Activated CD4-positive, alpha-beta T cell treated with anti-CD3 and anti-CD28 coated beads for 36 hours (primary cell): ENCODE measurements around the gene MCRIP1. TPM values are rescaled to one million over a fixed set of nuclear protein-coding genes. Genes with fewer than 3 reads are reported as not detected.

ENCODE experiments used
- ATAC-seq: fragments of 200-7000 bp; cut with Tn5 transposase; one replicate; pipeline ENCODE4 v1.10.0; 2021; ENCODE audit warnings: mild to moderate bottlenecking, moderate library complexity
- CTCF ChIA-PET: fragments of 350-600 bp; sonication (Branson Sonifier 250); formaldehyde crosslinking; loops from one replicate; lab custom pipeline; 2021; ENCODE audit warnings: antibody characterized with exemption; lab: Charles Lee
- POLR2A ChIA-PET: fragments of 350-600 bp; sonication (Branson Sonifier 250); formaldehyde crosslinking; loops from one replicate; lab custom pipeline; 2021; ENCODE audit warnings: antibody characterized with exemption, inconsistent platforms; lab: Charles Lee
- DNase-seq: peaks from one replicate; pipeline ENCODE4 v3.0.0-alpha.2; 2020
- H3K27ac Mint-ChIP-seq: one replicate; pipeline ENCODE4 v1.8.0; 2021; ENCODE audit warnings: mixed read lengths
- H3K27me3 Mint-ChIP-seq: one replicate; pipeline ENCODE4 v1.8.0; 2021; ENCODE audit warnings: mixed read lengths
- H3K36me3 Mint-ChIP-seq: one replicate; pipeline ENCODE4 v1.8.0; 2021; ENCODE audit warnings: low read depth, mixed read lengths
- H3K4me1 Mint-ChIP-seq: one replicate; pipeline ENCODE4 v1.8.0; 2021; ENCODE audit warnings: mixed read lengths
- H3K4me3 Mint-ChIP-seq: one replicate; pipeline ENCODE4 v1.8.0; 2021; ENCODE audit warnings: mild to moderate bottlenecking, moderate library complexity, mixed read lengths
- H3K9me3 Mint-ChIP-seq: one replicate; pipeline ENCODE4 v1.8.0; 2021; ENCODE audit warnings: low read depth, mixed read lengths
- intact Hi-C, 2 experiments: fragments of 100-400 bp; cut with DNase I in 1 of 2; cut with micrococcal nuclease in 1 of 2; formaldehyde crosslinking; loops; one replicate each; pipeline versions ENCODE4 v1.14.2 to v1.15.1; 2022 to 2024; cut with DNase I, micrococcal nuclease
- total RNA-seq, 2 experiments: library from RNA; stranded (reverse); gene quantifications; one replicate each; pipeline ENCODE4 v1.2.3, GENCODE V29; 2021

The MCRIP1 gene
- total RNA-seq, 2 experiments from 2014 or later = 45.8 to 50.4 TPM

- Mint-ChIP-seq H3K4me1 (peaks cover 32% of the 10 kb centered on the region), H3K27me3 (no peaks in the 10 kb centered on the region), H3K27ac (peak overlapping the region; percentile 42), H3K4me3 (peak overlapping the region; percentile 87), H3K36me3 (peaks cover 46% of the 10 kb centered on the region), H3K9me3 (no peaks in the 10 kb centered on the region)
- peak; percentile 54 for DNase-seq
- intact Hi-C loops = no loop called here
- ChIA-PET POLR2A (no interaction called here), CTCF (interaction anchor here (0.6 to 2.6 kb wide), 3 partner anchors 17 to 646 kb away, joined by 3 to 14 read pairs (median 3); no protein-coding TSS in a partner anchor)
- no peak for ATAC-seq
Measured at GRCh38 chr17:81868674-81869220, 35.7 kb upstream of the MCRIP1 start.

GRCh38 chr17:81867991-81868673 is 35.0 kb upstream of the MCRIP1 start:
- Mint-ChIP-seq H3K9me3 (no peaks in the 10 kb centered on the region), H3K27ac (peak overlapping the region; percentile 42), H3K4me1 (peaks cover 32% of the 10 kb centered on the region), H3K4me3 (peak overlapping the region; percentile 87), H3K36me3 (peaks cover 50% of the 10 kb centered on the region), H3K27me3 (no peaks in the 10 kb centered on the region)
- ChIA-PET POLR2A (no interaction called here), CTCF (interaction anchor here (2.6 kb wide), 1 partner anchor 18 kb away, joined by 14 read pairs; no protein-coding TSS in a partner anchor)
- DNase-seq = peak; percentile 45
- no peak for ATAC-seq
- intact Hi-C loops = no loop called here

GRCh38 chr17:81867170-81867990 is 34.3 kb upstream of the MCRIP1 start:
- Mint-ChIP-seq H3K27me3 (no peaks in the 10 kb centered on the region), H3K36me3 (peaks cover 51% of the 10 kb centered on the region), H3K27ac (peak overlapping the region; percentile 67), H3K4me1 (peaks cover 33% of the 10 kb centered on the region), H3K4me3 (peak overlapping the region; percentile 87), H3K9me3 (no peaks in the 10 kb centered on the region)
- DNase-seq (peak; percentile 56), ATAC-seq (peak; percentile 2)
- ChIA-PET POLR2A (no interaction called here), CTCF (no interaction called here)
- intact Hi-C loops = no loop called here

GRCh38 chr17:81866440-81867169 is 33.5 kb upstream of the MCRIP1 start:
- POLR2A ChIA-PET = interaction anchor here (0.9 kb wide), 1 partner anchor 17 kb away, joined by 3 read pairs; no protein-coding TSS in a partner anchor
- Mint-ChIP-seq H3K4me3 (no peak overlapping the region), H3K36me3 (peaks cover 55% of the 10 kb centered on the region), H3K4me1 (peaks cover 36% of the 10 kb centered on the region), H3K9me3 (no peaks in the 10 kb centered on the region), H3K27ac (peak overlapping the region; percentile 67), H3K27me3 (no peaks in the 10 kb centered on the region)
- CTCF ChIA-PET = no interaction called here
- ATAC-seq (peak; percentile 1), DNase-seq (peak; percentile 29)
- intact Hi-C loops = no loop called here

GRCh38 chr17:81865733-81866439 is 32.8 kb upstream of the MCRIP1 start:
- Mint-ChIP-seq H3K4me3 (no peak overlapping the region), H3K27ac (no peak overlapping the region), H3K36me3 (peaks cover 60% of the 10 kb centered on the region), H3K9me3 (no peaks in the 10 kb centered on the region), H3K27me3 (no peaks in the 10 kb centered on the region), H3K4me1 (peaks cover 36% of the 10 kb centered on the region)
- DNase-seq (peak; percentile 33), ATAC-seq (no peak)
- intact Hi-C loops = no loop called here
- ChIA-PET POLR2A (interaction anchor here (0.8 to 0.9 kb wide), 2 partner anchors 18 to 20 kb away, joined by 3 read pairs; no protein-coding TSS in a partner anchor), CTCF (interaction anchor here (1.5 kb wide), 1 partner anchor 15 kb away, joined by 3 read pairs; no protein-coding TSS in a partner anchor)

GRCh38 chr17:81865358-81865732 is 32.3 kb upstream of the MCRIP1 start:
- H3K4me1 Mint-ChIP-seq = peaks cover 36% of the 10 kb centered on the region
- intact Hi-C loops = no loop called here
- ChIA-PET CTCF (interaction anchor here (1.5 kb wide), 1 partner anchor 16 kb away, joined by 3 read pairs; no protein-coding TSS in a partner anchor), POLR2A (interaction anchor here (0.8 to 0.9 kb wide), 2 partner anchors 19 to 21 kb away, joined by 3 read pairs; no protein-coding TSS in a partner anchor)
- H3K27ac Mint-ChIP-seq = no peak overlapping the region
- peaks cover 59% of the 10 kb centered on the region for H3K36me3 Mint-ChIP-seq
- H3K4me3 Mint-ChIP-seq = no peak overlapping the region
- H3K9me3 Mint-ChIP-seq = no peaks in the 10 kb centered on the region
- DNase-seq (no peak), ATAC-seq (no peak)
- H3K27me3 Mint-ChIP-seq = no peaks in the 10 kb centered on the region

- CTCF ChIA-PET = no interaction called here
- Mint-ChIP-seq H3K9me3 (no peaks in the 10 kb centered on the region), H3K27ac (peak overlapping the region; percentile 93), H3K4me1 (peaks cover 38% of the 10 kb centered on the region), H3K27me3 (no peaks in the 10 kb centered on the region), H3K36me3 (peaks cover 55% of the 10 kb centered on the region), H3K4me3 (no peak overlapping the region)
- DNase-seq (no peak), ATAC-seq (no peak)
- POLR2A ChIA-PET = no interaction called here
- intact Hi-C loops = no loop called here
Measured at GRCh38 chr17:81863833-81864768, 31.0 kb upstream of the MCRIP1 start.

- peak overlapping the region; percentile 99 for H3K4me3 Mint-ChIP-seq
Measured at GRCh38 chr17:81863123-81863675, 30.1 kb upstream of the MCRIP1 start.

GRCh38 chr17:81860756-81861568 is 27.9 kb upstream of the MCRIP1 start:
- ChIA-PET POLR2A (interaction anchor here (0.6 to 1.0 kb wide), 3 partner anchors 9 to 31 kb away, joined by 3 to 6 read pairs (median 5); no protein-coding TSS in a partner anchor), CTCF (interaction anchor here (0.7 to 1.6 kb wide), 2 partner anchors 9 to 18 kb away, joined by 6 read pairs; no protein-coding TSS in a partner anchor)
- Mint-ChIP-seq H3K9me3 (no peaks in the 10 kb centered on the region), H3K36me3 (peaks cover 61% of the 10 kb centered on the region), H3K4me3 (peak overlapping the region; percentile 99), H3K27me3 (no peaks in the 10 kb centered on the region), H3K27ac (peak overlapping the region; percentile 98), H3K4me1 (peaks cover 50% of the 10 kb centered on the region)
- ATAC-seq (peak; percentile 91), DNase-seq (peak; percentile 99)
- intact Hi-C loops = loop anchor here (1.0 to 2.0 kb wide), 24 partner anchors 9 to 622 kb away; partner anchors contain the start of genes ALYREF (in 2 of the 2), ANAPC11 (in 2 of the 2), CCDC137 (in 2 of the 2) and OXLD1 (in 2 of the 2)

More at GRCh38 chr17:81863123-81863675, 30.1 kb upstream of the MCRIP1 start:
- ChIA-PET CTCF (interaction anchor here (0.5 kb wide), 1 partner anchor 30 kb away, joined by 5 read pairs; no protein-coding TSS in a partner anchor), POLR2A (no interaction called here)
- H3K27ac Mint-ChIP-seq = peak overlapping the region; percentile 93
- intact Hi-C loops = no loop called here
- peaks cover 61% of the 10 kb centered on the region for H3K36me3 Mint-ChIP-seq
- H3K9me3 Mint-ChIP-seq = no peaks in the 10 kb centered on the region
- H3K27me3 Mint-ChIP-seq = no peaks in the 10 kb centered on the region
- no peak for ATAC-seq
- DNase-seq = no peak
- peaks cover 46% of the 10 kb centered on the region for H3K4me1 Mint-ChIP-seq
